HL-60/S4 treated with retinoic acid at 250 ng/mL for 4 days and 3 days (cell line): ENCODE measurements around the gene RNF150.

Experiments used
- in situ Hi-C: fragments of 300-500 bp; cut with MboI; formaldehyde crosslinking; loops from 2 replicates; pipeline ENCODE4 v1.7.0; 2022; ENCODE audit warnings: low sequenced_read_pairs

Gene RNF150

GRCh38 chr4:141028024-141028529 is 105.2 kb downstream of the RNF150 start:
- in situ Hi-C loops, result no loop called here

DNA sequence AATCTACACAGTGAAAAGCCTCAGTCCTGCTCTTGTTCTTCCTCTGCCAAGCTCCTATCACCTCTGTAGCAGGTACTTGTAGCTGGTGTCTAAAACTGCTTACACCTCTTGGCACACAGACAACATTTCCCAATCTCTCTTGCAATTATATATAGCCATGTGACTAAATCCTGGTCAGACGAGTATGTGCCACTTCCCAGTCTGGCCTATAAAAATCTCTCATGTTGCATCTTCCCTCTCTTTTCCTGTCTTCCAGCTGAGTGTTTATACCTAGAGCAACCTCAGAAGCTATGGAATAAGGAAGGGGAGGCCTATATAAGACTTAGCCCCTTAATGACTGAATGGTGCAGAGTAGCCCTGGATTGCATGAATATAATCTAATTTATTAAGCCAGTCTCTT is 105.8 kb downstream of the RNF150 start:
- in situ Hi-C loops, result no loop called here

GRCh38 chr4:141026900-141027299 is 106.4 kb downstream of the RNF150 start:
- in situ Hi-C loops, result no loop called here

- in situ Hi-C loops, result no loop called here
Observed at GRCh38 chr4:141023051-141023450, 110.2 kb downstream of the RNF150 start.

DNA sequence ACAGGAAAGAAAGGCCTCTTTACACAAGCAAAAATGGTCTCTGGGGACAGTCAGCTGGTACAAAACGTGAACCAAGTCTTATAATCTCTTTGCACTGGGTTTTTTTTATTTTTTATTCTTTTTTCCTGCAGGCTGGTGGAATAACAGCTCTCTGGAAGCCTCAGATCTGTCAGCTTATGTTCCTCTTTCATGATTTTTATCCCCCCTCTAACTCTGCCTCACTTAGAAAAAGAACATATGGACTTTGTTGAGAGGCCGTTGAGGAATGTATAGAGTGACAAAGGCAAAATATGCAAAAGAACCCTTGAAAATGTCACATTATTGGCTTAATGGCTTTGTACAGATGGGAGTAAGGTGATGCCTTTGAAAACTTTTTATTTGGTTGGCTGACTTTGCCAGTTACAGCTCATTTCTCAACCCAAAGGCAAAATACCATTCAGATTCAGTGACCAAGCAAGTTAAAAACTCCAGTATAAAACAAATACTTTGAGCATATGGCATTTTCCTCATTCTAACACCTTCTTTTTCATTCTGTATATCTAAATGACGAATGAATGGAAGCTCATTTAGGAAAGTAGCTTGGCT is 111.1 kb downstream of the RNF150 start:
- in situ Hi-C loops, result no loop called here

DNA sequence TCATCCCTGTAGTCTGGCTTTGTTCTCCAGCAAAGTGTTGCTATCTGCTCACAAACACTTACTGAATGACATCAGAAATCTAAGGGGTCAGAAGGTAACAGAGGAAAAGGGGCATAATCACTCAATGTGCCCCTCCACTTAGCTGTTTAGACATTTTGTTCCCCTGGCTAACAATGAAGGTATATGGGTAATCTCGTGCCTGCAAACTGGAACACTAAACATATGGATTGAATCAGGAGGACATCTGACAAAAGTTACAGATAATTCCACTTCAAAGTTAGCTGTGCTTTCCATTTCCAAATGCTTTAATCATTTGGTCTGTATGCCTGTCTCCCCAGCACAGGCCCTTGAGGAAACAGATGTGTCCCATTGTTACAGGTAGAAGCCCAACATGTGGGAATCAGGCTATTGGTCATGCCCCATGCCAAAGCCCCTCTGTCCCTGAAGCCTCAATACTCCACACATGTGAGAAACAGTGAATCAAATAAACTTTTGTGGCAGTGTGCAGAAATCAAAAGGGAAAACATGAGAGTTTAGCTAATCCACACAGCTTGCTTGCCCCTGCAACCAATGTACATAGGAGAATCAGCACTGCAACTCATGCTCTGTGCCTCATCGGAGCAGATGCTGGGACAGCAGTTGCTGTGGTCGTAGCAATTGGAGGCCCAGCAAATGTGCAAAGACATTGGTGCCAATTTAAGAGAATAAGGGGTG is 111.7 kb downstream of the RNF150 start:
- in situ Hi-C loops, result no loop called here

DNA sequence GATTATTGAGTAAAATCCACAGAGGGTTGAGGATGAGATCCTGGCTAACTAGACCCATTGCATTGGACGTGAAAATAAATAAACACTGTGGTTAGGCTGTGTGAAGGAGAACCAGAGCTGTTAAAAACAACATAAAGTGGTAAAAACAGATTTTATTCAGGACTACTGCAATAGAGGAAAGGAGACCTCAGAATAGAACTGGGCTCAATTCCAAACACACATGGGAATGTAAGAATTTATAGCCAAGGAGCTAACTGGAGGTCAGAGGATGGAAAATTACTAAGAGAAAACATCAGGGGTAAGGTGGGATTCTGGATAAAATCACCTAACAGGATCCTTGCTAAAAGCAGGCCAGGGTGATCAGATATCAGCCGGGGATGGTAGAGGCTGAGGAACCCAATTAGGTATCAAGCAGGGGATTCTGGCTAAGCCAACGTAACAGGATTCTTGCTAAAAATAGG is 112.4 kb downstream of the RNF150 start:
- in situ Hi-C loops, result no loop called here

DNA sequence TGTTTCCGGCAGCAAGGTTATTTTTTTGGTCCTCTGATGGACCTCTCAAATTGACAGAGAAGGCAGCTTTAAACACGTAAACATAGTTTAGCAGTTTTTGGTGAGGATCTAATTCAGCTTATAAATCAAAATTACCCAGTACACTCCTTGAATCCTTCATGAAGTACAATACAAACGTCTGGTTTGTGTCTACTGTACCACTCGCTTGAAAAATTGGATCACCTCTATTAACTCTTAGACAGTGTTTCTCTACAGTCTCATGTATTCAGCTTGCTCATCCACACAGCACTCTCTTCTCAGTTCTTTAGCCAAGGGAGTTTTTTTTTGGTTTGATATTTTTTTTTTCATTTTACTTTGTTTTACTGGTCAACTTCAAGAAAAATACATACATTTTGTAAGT is 113.5 kb downstream of the RNF150 start:
- in situ Hi-C loops, result no loop called here

- in situ Hi-C loops, result no loop called here
Observed at GRCh38 chr4:141016117-141016798, 117.0 kb downstream of the RNF150 start.

DNA sequence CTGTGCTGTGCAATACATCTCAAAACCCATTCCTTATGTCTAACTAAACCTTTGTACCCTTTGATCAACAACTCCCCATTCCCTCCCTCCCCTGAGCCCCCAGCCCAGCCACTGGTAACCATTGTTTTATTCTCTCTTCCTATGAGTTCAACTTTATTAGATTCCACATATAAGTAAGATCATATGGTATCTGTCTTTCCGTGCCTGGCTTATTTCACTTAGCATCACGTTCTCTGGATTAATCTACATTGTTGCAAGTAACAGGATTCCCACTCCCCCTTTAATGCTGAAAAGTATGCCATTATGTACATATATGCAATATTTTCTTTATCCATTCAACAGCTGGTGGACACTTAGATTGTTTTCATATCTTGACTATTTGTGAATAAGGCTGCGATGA is 119.4 kb downstream of the RNF150 start:
- in situ Hi-C loops, result no loop called here

GRCh38 chr4:141011901-141012315 is 121.4 kb downstream of the RNF150 start:
- in situ Hi-C loops, result no loop called here

DNA sequence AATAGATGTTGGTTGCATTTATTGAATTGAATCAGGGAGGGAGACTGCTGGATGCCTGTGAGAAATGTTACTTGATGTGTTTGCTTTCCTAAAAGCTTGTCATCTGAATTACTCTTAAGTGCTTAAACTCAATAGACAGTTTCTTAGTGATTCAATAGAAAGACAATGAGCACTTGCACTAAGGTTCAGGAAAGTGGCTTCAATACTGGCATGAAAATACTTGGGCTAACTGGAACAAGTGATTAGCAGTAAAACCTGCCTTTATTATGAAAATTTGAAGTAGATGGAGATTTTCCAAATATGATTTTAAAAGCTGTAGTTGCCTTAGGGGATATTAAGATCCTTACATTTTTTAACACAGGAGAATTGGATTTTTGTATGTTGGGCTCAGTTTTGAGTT is 123.3 kb downstream of the RNF150 start:
- in situ Hi-C loops, result no loop called here

GRCh38 chr4:141009129-141009528 is 124.1 kb downstream of the RNF150 start:
- in situ Hi-C loops, result no loop called here

- in situ Hi-C loops, result no loop called here
Observed at GRCh38 chr4:141006242-141006802, 126.9 kb downstream of the RNF150 start.

DNA sequence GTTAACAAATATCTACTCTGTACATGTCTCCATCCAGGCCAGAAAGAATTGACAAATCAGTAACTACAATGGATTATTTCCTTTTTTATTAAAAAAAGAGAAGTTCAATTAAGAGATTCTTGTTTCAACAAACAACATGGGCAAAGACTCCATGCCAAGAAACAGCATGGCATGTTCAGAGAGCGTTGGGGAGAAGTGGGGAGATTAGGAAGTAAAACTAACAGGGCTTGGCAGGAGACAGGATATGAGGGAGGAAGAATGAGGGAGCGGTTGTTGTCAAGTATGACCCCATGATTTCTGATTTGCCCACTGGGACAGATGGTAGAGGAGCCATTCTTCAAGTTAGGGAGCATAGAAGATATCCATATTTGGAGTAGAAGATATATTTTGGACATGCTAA is 128.4 kb downstream of the RNF150 start:
- in situ Hi-C loops, result no loop called here

DNA sequence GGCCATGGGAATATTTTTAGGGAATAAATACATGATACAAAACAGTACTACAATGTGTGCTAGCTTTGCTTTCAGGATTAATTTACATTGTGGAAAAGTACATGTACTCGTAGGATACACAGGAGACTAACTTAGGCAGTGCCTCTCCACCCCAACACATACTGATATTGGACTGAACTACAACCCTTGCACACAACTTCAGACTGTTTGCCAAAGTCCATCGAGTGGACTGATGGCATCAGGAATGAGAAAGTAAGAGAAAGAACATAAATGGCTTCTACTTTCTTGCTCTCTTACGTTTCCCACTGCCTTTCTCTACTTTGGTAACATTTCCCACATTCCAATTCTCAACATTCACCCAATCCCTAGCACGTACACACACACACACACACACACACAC is 130.1 kb downstream of the RNF150 start:
- in situ Hi-C loops, result no loop called here

DNA sequence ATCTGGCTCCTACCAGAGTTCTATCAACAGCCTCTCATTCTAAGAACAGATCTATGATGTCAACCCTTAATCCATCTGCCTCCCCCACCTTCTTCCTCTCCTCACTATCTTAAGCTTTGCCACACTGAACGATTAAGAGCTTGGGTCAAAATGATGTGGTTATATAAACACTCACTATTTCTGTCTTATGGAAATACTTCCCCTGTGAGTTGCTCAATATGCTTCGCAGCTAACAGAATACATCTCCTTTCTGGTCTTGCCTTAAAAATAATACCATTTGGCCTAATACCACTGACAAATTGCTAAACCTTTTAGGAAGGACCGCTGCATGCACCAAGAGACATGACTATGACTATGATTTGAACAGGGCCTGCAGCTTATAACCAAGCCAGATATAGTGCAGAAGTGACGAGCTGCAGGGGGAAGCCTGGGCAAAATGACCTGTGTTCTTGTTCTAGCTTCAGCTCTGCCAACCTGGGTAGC is 130.9 kb downstream of the RNF150 start:
- in situ Hi-C loops, result no loop called here

DNA sequence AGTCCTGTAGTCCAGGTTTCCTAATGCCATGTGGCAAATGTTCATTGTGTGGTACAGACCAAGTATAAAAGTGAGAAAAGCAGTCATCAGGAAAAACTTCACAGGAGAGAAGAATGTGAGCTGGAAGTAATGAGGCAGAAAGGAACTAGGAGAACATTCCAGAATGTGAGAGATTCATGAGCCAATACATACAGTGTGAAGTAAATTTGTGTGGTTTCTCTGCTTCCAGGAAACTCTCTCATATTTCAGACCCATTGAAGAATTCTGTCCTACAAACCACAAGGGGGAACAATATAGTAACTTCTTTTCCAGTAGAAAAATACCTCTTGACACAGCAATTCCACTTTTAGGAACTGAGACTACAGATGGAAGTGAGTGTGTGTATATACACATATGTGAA is 136.5 kb downstream of the RNF150 start:
- in situ Hi-C loops, result no loop called here

GRCh38 chr4:140995058-140995457 is 138.2 kb downstream of the RNF150 start:
- in situ Hi-C loops, result no loop called here

DNA sequence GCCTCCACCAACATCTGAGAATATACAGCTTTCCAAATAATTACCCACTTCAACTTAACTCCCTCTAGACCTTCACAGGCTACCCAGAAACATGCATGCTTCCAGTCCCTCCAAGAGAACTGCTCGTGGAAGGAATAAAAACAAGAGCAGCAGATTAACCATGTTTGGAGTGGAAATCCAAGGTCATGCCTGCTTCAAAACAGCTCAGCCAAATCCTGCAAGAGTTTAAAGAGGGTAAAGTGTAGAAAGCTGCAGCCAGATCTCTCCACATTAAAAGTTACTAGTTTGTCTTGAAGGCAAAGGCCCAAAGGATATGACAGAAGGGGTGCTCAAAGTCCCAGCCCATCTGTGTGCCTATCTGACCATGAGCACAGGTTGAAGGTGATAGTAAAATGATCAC is 139.3 kb downstream of the RNF150 start:
- in situ Hi-C loops, result no loop called here

GRCh38 chr4:140993370-140993769 is 139.9 kb downstream of the RNF150 start:
- in situ Hi-C loops, result no loop called here
